WTC11 (cell line): ENCODE data around the gene SNTB2. TPM values are rescaled to one million over a fixed set of nuclear protein-coding genes. Genes with fewer than 3 reads are reported as not detected.

Experiments used
- ATAC-seq: fragments of 200-7000 bp; cut with Tn5 transposase; 2 replicates; pipeline ENCODE4 v1.10.0; 2021; ENCODE audit warnings: mild to moderate bottlenecking, moderate library complexity
- CTCF ChIA-PET: fragments of 300-600 bp; sonication (Branson Sonifier 250); formaldehyde crosslinking; loops from one replicate; lab custom pipeline; 2021; ENCODE audit warnings: antibody characterized with exemption; lab: Charles Lee
- POLR2A ChIA-PET: fragments of 350-600 bp; sonication (Branson Sonifier 250); formaldehyde crosslinking; loops from one replicate; lab custom pipeline; 2021; ENCODE audit warnings: antibody characterized with exemption; lab: Charles Lee
- DNase-seq: peaks from one replicate; pipeline ENCODE4 v3.0.0; 2021; ENCODE audit warnings: low spot score
- H3K27ac Mint-ChIP-seq: 2 replicates; pipeline ENCODE4 v1.8.0; 2021; ENCODE audit warnings: mixed read lengths
- H3K27me3 Mint-ChIP-seq: 2 replicates; pipeline ENCODE4 v1.8.0; 2021; ENCODE audit warnings: low read depth, mild to moderate bottlenecking, moderate library complexity, mixed read lengths
- H3K36me3 Mint-ChIP-seq: 2 replicates; pipeline ENCODE4 v1.8.0; 2021; ENCODE audit warnings: mixed read lengths
- H3K4me1 Mint-ChIP-seq: 2 replicates; pipeline ENCODE4 v1.8.0; 2022; ENCODE audit warnings: mixed read lengths
- H3K4me3 Mint-ChIP-seq: 2 replicates; pipeline ENCODE4 v1.8.0; 2021; ENCODE audit warnings: mild to moderate bottlenecking, moderate library complexity, mixed read lengths
- H3K9me3 Mint-ChIP-seq: 2 replicates; pipeline ENCODE4 v1.8.0; 2021; ENCODE audit warnings: mixed read lengths
- ELF4 ChIP-seq: sonication (generic); formaldehyde crosslinking; IDR thresholded peaks from 2 replicates; pipeline ENCODE4 v1.8.1; 2022; ENCODE audit warnings: low read depth, mild to moderate bottlenecking, moderate library complexity, missing genetic modification reagents
- GABPB1 ChIP-seq: sonication (generic); formaldehyde crosslinking; IDR thresholded peaks from 2 replicates; pipeline ENCODE4 v1.8.1; 2023; ENCODE audit warnings: mild to moderate bottlenecking, missing genetic modification reagents
- GTF2I ChIP-seq: fragments of 250-450 bp; sonication (Bioruptor Pico); conservative IDR thresholded peaks from 2 replicates; pipeline ENCODE4 v1.4.0; 2021; ENCODE audit warnings: mild to moderate bottlenecking
- JUN ChIP-seq: sonication (generic); formaldehyde crosslinking; IDR thresholded peaks from 2 replicates; pipeline ENCODE4 v1.8.0; 2023; ENCODE audit warnings: mild to moderate bottlenecking, missing genetic modification reagents
- OVOL2 ChIP-seq: fragments of 250-450 bp; sonication (Bioruptor Pico); IDR thresholded peaks from 2 replicates; pipeline ENCODE4 v1.9.0; 2021; ENCODE audit warnings: mild to moderate bottlenecking, borderline replicate concordance
- PRRX2 ChIP-seq: fragments of 250-450 bp; sonication (Bioruptor Pico); IDR thresholded peaks from 2 replicates; pipeline ENCODE4 v1.8.0; 2021; ENCODE audit warnings: mild to moderate bottlenecking
- RORB ChIP-seq: fragments of 250-450 bp; sonication (Bioruptor Pico); IDR thresholded peaks from 2 replicates; pipeline ENCODE4 v1.9.0; 2021; ENCODE audit warnings: mild to moderate bottlenecking
- SMAD3 ChIP-seq: sonication (generic); formaldehyde crosslinking; IDR thresholded peaks from 2 replicates; pipeline ENCODE4 v1.8.0; 2022; ENCODE audit warnings: missing genetic modification reagents, mild to moderate bottlenecking, borderline replicate concordance
- STAT6 ChIP-seq: sonication (generic); formaldehyde crosslinking; conservative IDR thresholded peaks from 2 replicates; pipeline ENCODE4 v1.8.1; 2023; ENCODE audit warnings: mild to moderate bottlenecking, low read depth, missing genetic modification reagents, moderate library complexity
- TCF7 ChIP-seq: sonication (generic); formaldehyde crosslinking; IDR thresholded peaks from 2 replicates; pipeline ENCODE4 v1.8.0; 2022; ENCODE audit warnings: mild to moderate bottlenecking, low read depth, missing genetic modification reagents, moderate library complexity
- ZNF121 ChIP-seq: sonication (generic); formaldehyde crosslinking; IDR thresholded peaks from 2 replicates; pipeline ENCODE4 v1.8.0; 2023; ENCODE audit warnings: missing genetic modification reagents
- ZNF232 ChIP-seq: sonication (generic); formaldehyde crosslinking; IDR thresholded peaks from 2 replicates; pipeline ENCODE4 v1.8.0; 2022; ENCODE audit warnings: mild to moderate bottlenecking, missing genetic modification reagents
- ZNF281 ChIP-seq: sonication (generic); formaldehyde crosslinking; IDR thresholded peaks from 2 replicates; pipeline ENCODE4 v1.8.0; 2023; ENCODE audit warnings: mild to moderate bottlenecking, missing genetic modification reagents
- ZNF671 ChIP-seq: fragments of 250-450 bp; sonication (Bioruptor Pico); IDR thresholded peaks from 2 replicates; pipeline ENCODE4 v1.8.0; 2021; ENCODE audit warnings: mild to moderate bottlenecking
- total RNA-seq: library from RNA; stranded (reverse); gene quantifications from 3 replicates; pipeline ENCODE4 v1.2.3, GENCODE V29; 2021
- TF ChIP-seq, protein P1 (sequence below): sonication (generic); formaldehyde crosslinking; IDR thresholded peaks from 2 replicates; pipeline ENCODE4 v1.8.0; 2022; ENCODE audit warnings: mild to moderate bottlenecking, missing genetic modification reagents
- TF ChIP-seq, protein P2 (sequence below): sonication (generic); formaldehyde crosslinking; IDR thresholded peaks from 2 replicates; pipeline ENCODE4 v1.8.0; 2022; ENCODE audit warnings: missing genetic modification reagents
- TF ChIP-seq, protein P3 (sequence below): sonication (generic); formaldehyde crosslinking; IDR thresholded peaks from 2 replicates; pipeline ENCODE4 v1.8.1; 2023; ENCODE audit warnings: mild to moderate bottlenecking, missing genetic modification reagents, borderline replicate concordance
- TF ChIP-seq, protein P4 (sequence below): sonication (generic); formaldehyde crosslinking; IDR thresholded peaks from 2 replicates; pipeline ENCODE4 v1.8.1; 2023; ENCODE audit warnings: mild to moderate bottlenecking, missing genetic modification reagents
- TF ChIP-seq, protein P5 (sequence below): sonication (generic); formaldehyde crosslinking; IDR thresholded peaks from 2 replicates; pipeline ENCODE4 v1.8.1; 2022; ENCODE audit warnings: missing genetic modification reagents, borderline replicate concordance

Gene SNTB2
- total RNA-seq, 1 experiment from 2014 or later = 23.7 TPM

GRCh38 chr16:69283851-69284250, 96.9 kb downstream of the SNTB2 start:
- Mint-ChIP-seq H3K4me3 (no peak overlapping the region), H3K27me3 (no peaks in the 10 kb centered on the region), H3K36me3 (peaks cover 14% of the 10 kb centered on the region; the same call in 1 of the 2 replicates), H3K27ac (no peak overlapping the region), H3K9me3 (0 out of 2 replicates have a peak, but pooled peaks cover 3% of the 10 kb centered on the region), H3K4me1 (no peaks in the 10 kb centered on the region)
- ChIA-PET CTCF (interaction anchor here (0.7 kb wide), 1 partner anchor 134 kb away, joined by 3 read pairs; no protein-coding TSS in a partner anchor), POLR2A (no interaction called here)
- TF ChIP-seq, protein P1, sequence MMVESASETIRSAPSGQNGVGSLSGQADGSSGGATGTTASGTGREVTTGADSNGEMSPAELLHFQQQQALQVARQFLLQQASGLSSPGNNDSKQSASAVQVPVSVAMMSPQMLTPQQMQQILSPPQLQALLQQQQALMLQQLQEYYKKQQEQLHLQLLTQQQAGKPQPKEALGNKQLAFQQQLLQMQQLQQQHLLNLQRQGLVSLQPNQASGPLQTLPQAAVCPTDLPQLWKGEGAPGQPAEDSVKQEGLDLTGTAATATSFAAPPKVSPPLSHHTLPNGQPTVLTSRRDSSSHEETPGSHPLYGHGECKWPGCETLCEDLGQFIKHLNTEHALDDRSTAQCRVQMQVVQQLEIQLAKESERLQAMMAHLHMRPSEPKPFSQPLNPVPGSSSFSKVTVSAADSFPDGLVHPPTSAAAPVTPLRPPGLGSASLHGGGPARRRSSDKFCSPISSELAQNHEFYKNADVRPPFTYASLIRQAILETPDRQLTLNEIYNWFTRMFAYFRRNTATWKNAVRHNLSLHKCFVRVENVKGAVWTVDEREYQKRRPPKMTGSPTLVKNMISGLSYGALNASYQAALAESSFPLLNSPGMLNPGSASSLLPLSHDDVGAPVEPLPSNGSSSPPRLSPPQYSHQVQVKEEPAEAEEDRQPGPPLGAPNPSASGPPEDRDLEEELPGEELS (CRISPR knock-in tag) = no peak
- TF ChIP-seq GABPB1 (CRISPR knock-in tag) (no peak), ZNF281 (CRISPR knock-in tag) (no peak), SMAD3 (no peak), STAT6 (CRISPR knock-in tag) (no peak), OVOL2 (CRISPR knock-in tag) (no peak), ZNF671 (CRISPR knock-in tag) (no peak), GTF2I (no peak), ELF4 (CRISPR knock-in tag) (no peak), PRRX2 (CRISPR knock-in tag) (no peak), ZNF232 (CRISPR knock-in tag) (no peak), RORB (no peak), JUN (CRISPR knock-in tag) (no peak), TCF7 (CRISPR knock-in tag) (no peak), ZNF121 (CRISPR knock-in tag) (no peak)
- TF ChIP-seq, protein P2, sequence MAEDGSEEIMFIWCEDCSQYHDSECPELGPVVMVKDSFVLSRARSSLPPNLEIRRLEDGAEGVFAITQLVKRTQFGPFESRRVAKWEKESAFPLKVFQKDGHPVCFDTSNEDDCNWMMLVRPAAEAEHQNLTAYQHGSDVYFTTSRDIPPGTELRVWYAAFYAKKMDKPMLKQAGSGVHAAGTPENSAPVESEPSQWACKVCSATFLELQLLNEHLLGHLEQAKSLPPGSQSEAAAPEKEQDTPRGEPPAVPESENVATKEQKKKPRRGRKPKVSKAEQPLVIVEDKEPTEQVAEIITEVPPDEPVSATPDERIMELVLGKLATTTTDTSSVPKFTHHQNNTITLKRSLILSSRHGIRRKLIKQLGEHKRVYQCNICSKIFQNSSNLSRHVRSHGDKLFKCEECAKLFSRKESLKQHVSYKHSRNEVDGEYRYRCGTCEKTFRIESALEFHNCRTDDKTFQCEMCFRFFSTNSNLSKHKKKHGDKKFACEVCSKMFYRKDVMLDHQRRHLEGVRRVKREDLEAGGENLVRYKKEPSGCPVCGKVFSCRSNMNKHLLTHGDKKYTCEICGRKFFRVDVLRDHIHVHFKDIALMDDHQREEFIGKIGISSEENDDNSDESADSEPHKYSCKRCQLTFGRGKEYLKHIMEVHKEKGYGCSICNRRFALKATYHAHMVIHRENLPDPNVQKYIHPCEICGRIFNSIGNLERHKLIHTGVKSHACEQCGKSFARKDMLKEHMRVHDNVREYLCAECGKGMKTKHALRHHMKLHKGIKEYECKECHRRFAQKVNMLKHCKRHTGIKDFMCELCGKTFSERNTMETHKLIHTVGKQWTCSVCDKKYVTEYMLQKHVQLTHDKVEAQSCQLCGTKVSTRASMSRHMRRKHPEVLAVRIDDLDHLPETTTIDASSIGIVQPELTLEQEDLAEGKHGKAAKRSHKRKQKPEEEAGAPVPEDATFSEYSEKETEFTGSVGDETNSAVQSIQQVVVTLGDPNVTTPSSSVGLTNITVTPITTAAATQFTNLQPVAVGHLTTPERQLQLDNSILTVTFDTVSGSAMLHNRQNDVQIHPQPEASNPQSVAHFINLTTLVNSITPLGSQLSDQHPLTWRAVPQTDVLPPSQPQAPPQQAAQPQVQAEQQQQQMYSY = no peak
- TF ChIP-seq, protein P3, sequence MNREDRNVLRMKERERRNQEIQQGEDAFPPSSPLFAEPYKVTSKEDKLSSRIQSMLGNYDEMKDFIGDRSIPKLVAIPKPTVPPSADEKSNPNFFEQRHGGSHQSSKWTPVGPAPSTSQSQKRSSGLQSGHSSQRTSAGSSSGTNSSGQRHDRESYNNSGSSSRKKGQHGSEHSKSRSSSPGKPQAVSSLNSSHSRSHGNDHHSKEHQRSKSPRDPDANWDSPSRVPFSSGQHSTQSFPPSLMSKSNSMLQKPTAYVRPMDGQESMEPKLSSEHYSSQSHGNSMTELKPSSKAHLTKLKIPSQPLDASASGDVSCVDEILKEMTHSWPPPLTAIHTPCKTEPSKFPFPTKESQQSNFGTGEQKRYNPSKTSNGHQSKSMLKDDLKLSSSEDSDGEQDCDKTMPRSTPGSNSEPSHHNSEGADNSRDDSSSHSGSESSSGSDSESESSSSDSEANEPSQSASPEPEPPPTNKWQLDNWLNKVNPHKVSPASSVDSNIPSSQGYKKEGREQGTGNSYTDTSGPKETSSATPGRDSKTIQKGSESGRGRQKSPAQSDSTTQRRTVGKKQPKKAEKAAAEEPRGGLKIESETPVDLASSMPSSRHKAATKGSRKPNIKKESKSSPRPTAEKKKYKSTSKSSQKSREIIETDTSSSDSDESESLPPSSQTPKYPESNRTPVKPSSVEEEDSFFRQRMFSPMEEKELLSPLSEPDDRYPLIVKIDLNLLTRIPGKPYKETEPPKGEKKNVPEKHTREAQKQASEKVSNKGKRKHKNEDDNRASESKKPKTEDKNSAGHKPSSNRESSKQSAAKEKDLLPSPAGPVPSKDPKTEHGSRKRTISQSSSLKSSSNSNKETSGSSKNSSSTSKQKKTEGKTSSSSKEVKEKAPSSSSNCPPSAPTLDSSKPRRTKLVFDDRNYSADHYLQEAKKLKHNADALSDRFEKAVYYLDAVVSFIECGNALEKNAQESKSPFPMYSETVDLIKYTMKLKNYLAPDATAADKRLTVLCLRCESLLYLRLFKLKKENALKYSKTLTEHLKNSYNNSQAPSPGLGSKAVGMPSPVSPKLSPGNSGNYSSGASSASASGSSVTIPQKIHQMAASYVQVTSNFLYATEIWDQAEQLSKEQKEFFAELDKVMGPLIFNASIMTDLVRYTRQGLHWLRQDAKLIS (CRISPR knock-in tag) = no peak
- TF ChIP-seq, protein P4, sequence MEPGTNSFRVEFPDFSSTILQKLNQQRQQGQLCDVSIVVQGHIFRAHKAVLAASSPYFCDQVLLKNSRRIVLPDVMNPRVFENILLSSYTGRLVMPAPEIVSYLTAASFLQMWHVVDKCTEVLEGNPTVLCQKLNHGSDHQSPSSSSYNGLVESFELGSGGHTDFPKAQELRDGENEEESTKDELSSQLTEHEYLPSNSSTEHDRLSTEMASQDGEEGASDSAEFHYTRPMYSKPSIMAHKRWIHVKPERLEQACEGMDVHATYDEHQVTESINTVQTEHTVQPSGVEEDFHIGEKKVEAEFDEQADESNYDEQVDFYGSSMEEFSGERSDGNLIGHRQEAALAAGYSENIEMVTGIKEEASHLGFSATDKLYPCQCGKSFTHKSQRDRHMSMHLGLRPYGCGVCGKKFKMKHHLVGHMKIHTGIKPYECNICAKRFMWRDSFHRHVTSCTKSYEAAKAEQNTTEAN (CRISPR knock-in tag) = no peak
- TF ChIP-seq, protein P5, sequence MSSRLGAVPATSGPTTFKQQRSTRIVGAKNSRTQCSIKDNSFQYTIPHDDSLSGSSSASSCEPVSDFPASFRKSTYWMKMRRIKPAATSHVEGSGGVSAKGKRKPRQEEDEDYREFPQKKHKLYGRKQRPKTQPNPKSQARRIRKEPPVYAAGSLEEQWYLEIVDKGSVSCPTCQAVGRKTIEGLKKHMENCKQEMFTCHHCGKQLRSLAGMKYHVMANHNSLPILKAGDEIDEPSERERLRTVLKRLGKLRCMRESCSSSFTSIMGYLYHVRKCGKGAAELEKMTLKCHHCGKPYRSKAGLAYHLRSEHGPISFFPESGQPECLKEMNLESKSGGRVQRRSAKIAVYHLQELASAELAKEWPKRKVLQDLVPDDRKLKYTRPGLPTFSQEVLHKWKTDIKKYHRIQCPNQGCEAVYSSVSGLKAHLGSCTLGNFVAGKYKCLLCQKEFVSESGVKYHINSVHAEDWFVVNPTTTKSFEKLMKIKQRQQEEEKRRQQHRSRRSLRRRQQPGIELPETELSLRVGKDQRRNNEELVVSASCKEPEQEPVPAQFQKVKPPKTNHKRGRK (CRISPR knock-in tag) = no peak
- ATAC-seq = no peak
- DNase-seq = no peak
